ENCODE results near the gene CA5A. TPM values are rescaled to one million over a fixed set of nuclear protein-coding genes. Genes with fewer than 3 reads are reported as not detected.

Gene CA5A
- total and polyA plus RNA-seq, 2 of the 13 experiments (the other 11 are each of a cell fraction or from before 2014, with no cell fraction given): 66.8 to 106 TPM

DNA sequence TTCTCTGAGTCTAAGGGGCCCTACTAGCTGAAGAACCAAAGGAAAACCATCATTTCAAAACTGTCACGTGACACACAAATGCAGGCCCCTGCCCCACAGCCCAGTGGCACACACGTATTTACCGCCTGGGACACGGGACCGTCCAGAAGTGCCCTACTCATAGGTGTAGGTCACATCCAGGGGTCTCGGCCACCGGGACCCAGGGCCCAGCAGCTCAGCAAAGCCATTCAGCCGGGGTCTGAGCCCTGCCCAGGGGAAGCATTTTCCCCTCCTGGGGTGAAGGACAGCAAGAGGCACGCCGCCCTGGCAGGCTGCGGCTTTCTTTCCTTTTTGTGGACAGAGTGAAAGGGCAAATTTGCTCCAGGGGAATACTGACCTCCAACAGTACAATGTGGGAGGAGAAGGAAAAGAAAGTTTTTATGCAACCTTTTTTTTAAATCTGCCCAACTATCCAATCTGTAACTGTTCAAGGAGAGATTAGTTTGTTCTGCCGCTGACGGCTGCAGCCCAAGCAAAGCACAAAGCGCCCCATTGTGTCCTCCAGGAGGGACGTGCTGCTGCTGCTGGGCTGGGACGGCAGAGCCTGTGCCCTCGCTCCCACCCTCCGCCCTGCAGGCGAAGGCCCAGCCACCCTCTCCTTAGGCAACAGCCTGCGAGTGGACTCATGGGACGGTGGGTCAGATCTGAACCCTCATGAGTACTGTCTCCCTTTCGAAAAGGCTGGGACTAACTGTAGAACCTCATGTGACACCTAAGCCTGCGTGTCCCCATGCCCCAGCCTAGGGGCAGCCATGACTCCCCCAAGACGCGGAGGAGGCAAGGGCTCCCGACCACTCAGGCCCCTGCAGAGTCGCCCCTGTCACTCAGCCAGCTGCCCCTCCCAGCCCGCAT lies 88.3 kb downstream of the CA5A start (continued):
- TF ChIP-seq, protein P1, sequence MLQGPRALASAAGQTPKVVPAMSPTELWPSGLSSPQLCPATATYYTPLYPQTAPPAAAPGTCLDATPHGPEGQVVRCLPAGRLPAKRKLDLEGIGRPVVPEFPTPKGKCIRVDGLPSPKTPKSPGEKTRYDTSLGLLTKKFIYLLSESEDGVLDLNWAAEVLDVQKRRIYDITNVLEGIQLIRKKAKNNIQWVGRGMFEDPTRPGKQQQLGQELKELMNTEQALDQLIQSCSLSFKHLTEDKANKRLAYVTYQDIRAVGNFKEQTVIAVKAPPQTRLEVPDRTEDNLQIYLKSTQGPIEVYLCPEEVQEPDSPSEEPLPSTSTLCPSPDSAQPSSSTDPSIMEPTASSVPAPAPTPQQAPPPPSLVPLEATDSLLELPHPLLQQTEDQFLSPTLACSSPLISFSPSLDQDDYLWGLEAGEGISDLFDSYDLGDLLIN (CRISPR knock-in tag; IDR thresholded peaks at IDR 0.05; ENCODE audit: borderline replicate concordance): no peak
- TF ChIP-seq CHD2 (IDR thresholded peaks at IDR 0.05; ENCODE audit: low read depth, low read length) (0 out of 2 replicates have a peak, but pooled peaks have one; percentile 9), ZNF619 (CRISPR knock-in tag; IDR thresholded peaks at IDR 0.05) (peak; percentile 56), SRSF1 (optimal IDR thresholded peaks at IDR 0.05; ENCODE audit: low read depth, low read length) (peak; percentile 49), ZNF839 (CRISPR knock-in tag; IDR thresholded peaks at IDR 0.05; ENCODE audit: borderline replicate concordance) (no peak; the same call in 1 of the 2 replicates), ZNF263 (CRISPR knock-in tag; IDR thresholded peaks at IDR 0.05) (peak; percentile 73), ZNF230 (CRISPR knock-in tag; IDR thresholded peaks at IDR 0.05) (no peak), ZNF3 (CRISPR knock-in tag; IDR thresholded peaks at IDR 0.05) (no peak), KDM1A (CRISPR knock-in tag; IDR thresholded peaks at IDR 0.05) (no peak), ZNF75D (CRISPR knock-in tag; IDR thresholded peaks at IDR 0.05; ENCODE audit: borderline replicate concordance) (no peak), NR2F6 (IDR thresholded peaks at IDR 0.05) (peak; percentile 94), NR2F6 (CRISPR knock-in tag; IDR thresholded peaks at IDR 0.05) (peak; percentile 91), PCBP1 (IDR thresholded peaks at IDR 0.05; ENCODE audit: borderline replicate concordance, low read depth, low read length) (peak; percentile 7; the same call in 1 of the 2 replicates), ZFY (CRISPR knock-in tag; IDR thresholded peaks at IDR 0.05) (peak; percentile 85), CHD4 (IDR thresholded peaks at IDR 0.05; ENCODE audit: borderline replicate concordance, low read length) (peak; percentile 78; the same call in 1 of the 2 replicates), CBFB (CRISPR knock-in tag; IDR thresholded peaks at IDR 0.05) (peak; percentile 28; the same call in 1 of the 2 replicates), ZBTB7A (CRISPR knock-in tag; IDR thresholded peaks at IDR 0.05) (peak; percentile 77), NONO (IDR thresholded peaks at IDR 0.05) (no peak), NONO (CRISPR knock-in tag; conservative IDR thresholded peaks at IDR 0.05) (peak; percentile 90; the same call in 1 of the 2 replicates), KLF16 (CRISPR knock-in tag; IDR thresholded peaks at IDR 0.05) (peak in 1 of 2 experiments; percentile 70; a peak in 2 of 4 replicates)
- TF ChIP-seq, protein P2, sequence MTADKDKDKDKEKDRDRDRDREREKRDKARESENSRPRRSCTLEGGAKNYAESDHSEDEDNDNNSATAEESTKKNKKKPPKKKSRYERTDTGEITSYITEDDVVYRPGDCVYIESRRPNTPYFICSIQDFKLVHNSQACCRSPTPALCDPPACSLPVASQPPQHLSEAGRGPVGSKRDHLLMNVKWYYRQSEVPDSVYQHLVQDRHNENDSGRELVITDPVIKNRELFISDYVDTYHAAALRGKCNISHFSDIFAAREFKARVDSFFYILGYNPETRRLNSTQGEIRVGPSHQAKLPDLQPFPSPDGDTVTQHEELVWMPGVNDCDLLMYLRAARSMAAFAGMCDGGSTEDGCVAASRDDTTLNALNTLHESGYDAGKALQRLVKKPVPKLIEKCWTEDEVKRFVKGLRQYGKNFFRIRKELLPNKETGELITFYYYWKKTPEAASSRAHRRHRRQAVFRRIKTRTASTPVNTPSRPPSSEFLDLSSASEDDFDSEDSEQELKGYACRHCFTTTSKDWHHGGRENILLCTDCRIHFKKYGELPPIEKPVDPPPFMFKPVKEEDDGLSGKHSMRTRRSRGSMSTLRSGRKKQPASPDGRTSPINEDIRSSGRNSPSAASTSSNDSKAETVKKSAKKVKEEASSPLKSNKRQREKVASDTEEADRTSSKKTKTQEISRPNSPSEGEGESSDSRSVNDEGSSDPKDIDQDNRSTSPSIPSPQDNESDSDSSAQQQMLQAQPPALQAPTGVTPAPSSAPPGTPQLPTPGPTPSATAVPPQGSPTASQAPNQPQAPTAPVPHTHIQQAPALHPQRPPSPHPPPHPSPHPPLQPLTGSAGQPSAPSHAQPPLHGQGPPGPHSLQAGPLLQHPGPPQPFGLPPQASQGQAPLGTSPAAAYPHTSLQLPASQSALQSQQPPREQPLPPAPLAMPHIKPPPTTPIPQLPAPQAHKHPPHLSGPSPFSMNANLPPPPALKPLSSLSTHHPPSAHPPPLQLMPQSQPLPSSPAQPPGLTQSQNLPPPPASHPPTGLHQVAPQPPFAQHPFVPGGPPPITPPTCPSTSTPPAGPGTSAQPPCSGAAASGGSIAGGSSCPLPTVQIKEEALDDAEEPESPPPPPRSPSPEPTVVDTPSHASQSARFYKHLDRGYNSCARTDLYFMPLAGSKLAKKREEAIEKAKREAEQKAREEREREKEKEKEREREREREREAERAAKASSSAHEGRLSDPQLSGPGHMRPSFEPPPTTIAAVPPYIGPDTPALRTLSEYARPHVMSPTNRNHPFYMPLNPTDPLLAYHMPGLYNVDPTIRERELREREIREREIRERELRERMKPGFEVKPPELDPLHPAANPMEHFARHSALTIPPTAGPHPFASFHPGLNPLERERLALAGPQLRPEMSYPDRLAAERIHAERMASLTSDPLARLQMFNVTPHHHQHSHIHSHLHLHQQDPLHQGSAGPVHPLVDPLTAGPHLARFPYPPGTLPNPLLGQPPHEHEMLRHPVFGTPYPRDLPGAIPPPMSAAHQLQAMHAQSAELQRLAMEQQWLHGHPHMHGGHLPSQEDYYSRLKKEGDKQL (CRISPR knock-in tag; IDR thresholded peaks at IDR 0.05; ENCODE audit: low read depth): peak; percentile 65; the same call in 1 of the 2 replicates
- TF ChIP-seq, protein P3, sequence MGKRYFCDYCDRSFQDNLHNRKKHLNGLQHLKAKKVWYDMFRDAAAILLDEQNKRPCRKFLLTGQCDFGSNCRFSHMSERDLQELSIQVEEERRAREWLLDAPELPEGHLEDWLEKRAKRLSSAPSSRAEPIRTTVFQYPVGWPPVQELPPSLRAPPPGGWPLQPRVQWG (CRISPR knock-in tag; IDR thresholded peaks at IDR 0.05; ENCODE audit: borderline replicate concordance, low read depth): no peak
- TF ChIP-seq, protein P4, sequence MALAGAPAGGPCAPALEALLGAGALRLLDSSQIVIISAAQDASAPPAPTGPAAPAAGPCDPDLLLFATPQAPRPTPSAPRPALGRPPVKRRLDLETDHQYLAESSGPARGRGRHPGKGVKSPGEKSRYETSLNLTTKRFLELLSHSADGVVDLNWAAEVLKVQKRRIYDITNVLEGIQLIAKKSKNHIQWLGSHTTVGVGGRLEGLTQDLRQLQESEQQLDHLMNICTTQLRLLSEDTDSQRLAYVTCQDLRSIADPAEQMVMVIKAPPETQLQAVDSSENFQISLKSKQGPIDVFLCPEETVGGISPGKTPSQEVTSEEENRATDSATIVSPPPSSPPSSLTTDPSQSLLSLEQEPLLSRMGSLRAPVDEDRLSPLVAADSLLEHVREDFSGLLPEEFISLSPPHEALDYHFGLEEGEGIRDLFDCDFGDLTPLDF (CRISPR knock-in tag; IDR thresholded peaks at IDR 0.05): peak; percentile 80
